NCI-H526 treated with DMSO at 0.1 percent for 48 hours (cell line): ENCODE data around the gene NR2F1-AS1.
"Not testable (repeated sequence)": the region's sequence is repeated elsewhere in the genome, so short reads cannot be mapped to it uniquely, and the experiment has no call there.

Source experiments
- DNase-seq: peaks from one replicate; lab custom pipeline; 2025; lab: John Stamatoyannopoulos, UW

The NR2F1-AS1 gene

GRCh38 chr5:93427316-93427715, 153.7 kb downstream of the NR2F1-AS1 start:
- DNase-seq, result no peak

GRCh38 chr5:93425096-93425495, 155.9 kb downstream of the NR2F1-AS1 start:
- no peak for DNase-seq

- no peak for DNase-seq
Observed at GRCh38 chr5:93423300-93423699, 157.7 kb downstream of the NR2F1-AS1 start.

DNA sequence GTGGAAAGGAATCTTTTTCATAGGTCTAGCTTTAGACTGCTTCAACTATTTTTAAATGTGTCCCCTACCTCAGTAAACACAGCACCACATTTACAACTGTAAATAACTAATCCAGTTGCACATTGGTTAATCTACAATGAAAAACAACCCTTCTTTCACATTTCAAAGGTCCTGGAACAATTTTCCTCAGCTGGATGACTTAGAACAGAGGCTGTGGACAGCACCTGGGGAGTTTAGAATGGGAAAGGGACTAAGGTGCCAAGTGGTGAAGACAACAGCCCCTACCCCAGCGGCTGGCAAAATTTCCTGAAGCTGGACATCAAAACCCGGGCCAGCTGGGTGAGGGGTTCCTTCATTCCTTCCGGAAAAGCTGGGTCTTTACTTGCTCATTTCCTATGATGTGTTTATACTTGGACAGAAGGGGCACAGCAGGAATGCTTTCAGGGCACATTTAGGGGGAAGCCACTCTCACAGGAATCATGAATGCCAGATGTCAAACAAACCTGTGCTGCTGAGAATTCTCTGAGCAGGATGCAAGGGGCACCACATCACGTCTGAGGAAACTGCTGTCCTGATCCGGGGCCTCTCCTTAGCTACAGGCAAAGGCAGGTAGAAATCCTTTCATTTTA, 158.3 kb downstream of the NR2F1-AS1 start:
- no peak for DNase-seq

GRCh38 chr5:93421987-93422401, 159.0 kb downstream of the NR2F1-AS1 start:
- DNase-seq, result no peak

GRCh38 chr5:93421468-93421867, 159.6 kb downstream of the NR2F1-AS1 start:
- DNase-seq, result no peak

DNA sequence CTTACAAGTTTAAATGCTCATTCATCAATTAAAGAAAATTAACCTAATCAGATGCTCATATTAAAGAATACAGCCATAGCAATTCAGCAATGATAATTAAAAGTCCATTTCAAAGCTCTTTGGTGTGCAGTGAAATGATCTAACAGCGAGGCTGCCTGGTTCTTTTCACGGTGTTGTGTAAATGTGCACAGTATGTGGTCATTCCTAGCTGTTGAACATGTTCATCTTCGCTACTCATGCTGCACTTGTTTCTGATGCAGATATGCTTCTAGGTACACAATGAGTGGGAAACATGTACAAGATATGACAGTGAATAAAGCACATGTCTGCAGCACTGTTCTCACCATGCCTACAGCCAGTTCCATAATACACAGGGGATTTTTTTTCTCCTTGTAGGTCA, 163.5 kb downstream of the NR2F1-AS1 start:
- DNase-seq, result no peak

DNA sequence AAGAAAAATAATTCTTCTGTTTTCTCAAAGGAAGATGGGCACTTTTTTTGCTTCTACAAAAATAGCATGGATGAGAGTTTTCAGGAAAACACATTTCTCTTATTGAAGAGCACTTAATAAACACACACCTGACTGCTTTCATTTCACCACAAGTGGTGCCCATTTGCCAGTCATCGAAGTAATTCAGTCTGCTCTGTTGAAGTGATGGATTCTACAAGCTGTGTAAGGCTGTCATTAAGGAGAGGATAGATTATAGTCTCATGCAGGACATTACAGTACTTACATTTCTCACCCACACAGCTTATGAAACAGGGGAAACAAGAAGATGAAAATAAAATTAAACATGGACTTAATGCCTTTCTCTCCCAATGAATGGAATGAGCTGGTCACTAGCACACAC, 165.2 kb downstream of the NR2F1-AS1 start:
- no peak for DNase-seq

DNA sequence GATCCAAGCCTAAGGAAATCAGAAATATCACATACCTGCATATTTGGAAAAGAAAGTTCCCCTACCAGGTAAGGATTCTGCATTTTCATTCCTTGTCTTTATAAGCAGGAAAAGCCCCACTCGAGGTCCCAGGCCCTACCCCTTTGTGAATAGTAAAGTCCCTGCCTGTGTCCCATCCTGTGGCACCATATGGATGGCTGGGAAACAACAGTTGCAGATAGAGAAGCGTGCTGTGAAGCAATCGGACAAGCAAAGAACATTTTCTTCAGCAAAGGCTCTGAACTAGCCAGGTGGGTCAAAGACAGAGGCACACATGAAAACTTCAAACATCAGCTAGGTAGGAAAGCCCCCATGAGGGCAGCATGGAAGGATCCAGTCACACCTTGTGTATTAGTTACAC, 169.3 kb downstream of the NR2F1-AS1 start:
- no peak for DNase-seq

- no peak for DNase-seq
Observed at GRCh38 chr5:93409691-93410090, 171.3 kb downstream of the NR2F1-AS1 start.

GRCh38 chr5:93407454-93407853, 173.6 kb downstream of the NR2F1-AS1 start:
- DNase-seq, result no peak

DNA sequence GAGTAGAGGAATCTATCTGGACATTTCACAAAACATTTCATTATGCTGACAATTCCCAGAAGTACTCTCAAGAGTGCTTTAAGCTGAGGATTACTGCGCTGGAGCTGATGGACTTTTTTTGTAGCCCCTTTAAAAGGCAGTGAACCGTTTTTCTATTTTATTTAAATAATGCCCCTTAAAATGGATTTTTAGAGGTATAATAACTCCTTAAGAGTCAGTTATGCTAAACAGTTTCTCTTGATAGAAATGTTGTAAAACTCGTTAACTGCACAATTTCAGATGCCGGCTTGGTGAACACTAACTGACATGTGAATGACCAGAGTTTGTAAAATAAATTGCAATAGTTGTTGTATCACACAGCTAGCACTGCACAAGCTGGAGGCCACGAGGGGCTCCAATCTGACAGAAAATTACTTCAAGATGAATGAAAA, 174.0 kb downstream of the NR2F1-AS1 start:
- no peak for DNase-seq

GRCh38 chr5:93404246-93404645, 176.8 kb downstream of the NR2F1-AS1 start:
- DNase-seq, result no peak

DNA sequence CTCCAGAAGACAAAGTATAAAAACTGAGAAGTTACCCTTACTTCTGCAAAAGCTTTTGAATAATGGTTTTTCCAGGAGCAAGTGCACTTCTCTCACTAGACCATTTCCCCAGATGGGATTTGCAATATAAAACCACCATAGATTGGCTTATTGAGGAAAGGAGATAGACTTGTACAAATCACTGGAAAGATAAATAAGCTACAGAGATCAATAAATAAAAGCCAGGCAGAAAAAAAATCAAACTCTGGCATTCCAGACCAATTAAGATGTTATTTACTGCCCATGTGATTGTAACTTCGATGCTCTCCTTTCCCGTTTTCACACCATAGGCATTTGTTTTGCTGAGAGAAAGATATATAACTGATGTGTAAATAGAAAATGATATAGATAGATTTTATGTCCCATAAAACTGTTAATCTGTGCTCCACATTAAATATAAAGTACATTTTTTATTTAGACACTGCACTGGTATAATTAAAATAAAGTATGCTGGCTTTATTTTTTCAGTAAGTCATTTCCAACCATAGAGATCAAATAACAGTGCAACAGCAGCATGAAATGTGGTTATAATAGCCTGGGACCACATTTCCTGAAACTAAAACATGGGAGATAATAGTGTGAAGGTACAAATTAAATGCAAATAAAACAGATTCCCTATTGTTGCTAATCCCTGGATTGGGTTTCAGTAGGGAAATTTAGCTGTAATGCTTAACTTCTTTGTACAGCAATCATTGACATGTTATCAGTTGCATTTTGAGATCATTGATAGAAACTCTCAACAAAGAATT, 177.7 kb downstream of the NR2F1-AS1 start:
- DNase-seq, result no peak

DNA sequence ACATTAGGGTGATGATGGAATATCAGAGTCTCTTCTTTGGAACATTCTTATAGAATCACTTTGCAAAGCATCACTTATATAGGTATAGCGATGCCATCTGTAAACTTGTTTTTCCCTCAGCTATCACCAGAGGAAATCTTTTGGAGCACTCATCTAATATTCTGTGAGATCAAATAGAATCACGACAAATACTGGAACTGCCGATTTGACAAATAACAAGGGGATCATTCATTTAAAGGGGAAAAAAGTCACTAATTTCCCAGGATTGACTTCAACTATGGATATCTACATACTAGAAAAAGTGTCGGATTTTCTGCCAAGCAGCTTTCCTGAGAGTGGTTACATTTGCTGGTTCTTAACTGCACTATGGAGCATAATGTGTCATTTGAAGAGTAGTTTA, 178.6 kb downstream of the NR2F1-AS1 start:
- no peak for DNase-seq

- DNase-seq, result no peak
Observed at GRCh38 chr5:93401634-93402213, 179.3 kb downstream of the NR2F1-AS1 start.

- DNase-seq, result no peak
Observed at GRCh38 chr5:93399675-93400074, 181.3 kb downstream of the NR2F1-AS1 start.

- no peak for DNase-seq
Observed at GRCh38 chr5:93395971-93396379, 185.0 kb downstream of the NR2F1-AS1 start.

DNA sequence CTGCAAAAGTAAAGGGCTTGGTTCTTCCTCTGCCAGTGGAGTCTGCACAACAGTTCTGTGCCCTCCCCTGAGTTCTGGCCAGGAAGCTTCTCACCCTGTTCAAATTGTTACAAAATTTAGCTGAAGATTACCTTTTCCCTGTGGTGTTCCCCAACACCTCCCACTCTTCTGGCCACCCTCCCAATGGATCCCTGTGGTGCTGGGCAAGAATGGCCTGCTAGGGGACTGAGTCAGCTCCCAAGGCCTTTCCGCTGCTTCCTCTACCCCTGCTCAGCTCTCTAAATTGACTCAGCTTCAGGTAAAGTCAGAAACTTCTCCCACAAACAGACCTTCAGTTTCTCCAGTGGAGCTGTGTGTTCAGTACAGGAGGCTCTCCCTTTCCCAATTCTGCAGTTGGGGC, 186.0 kb downstream of the NR2F1-AS1 start:
- no peak for DNase-seq

DNA sequence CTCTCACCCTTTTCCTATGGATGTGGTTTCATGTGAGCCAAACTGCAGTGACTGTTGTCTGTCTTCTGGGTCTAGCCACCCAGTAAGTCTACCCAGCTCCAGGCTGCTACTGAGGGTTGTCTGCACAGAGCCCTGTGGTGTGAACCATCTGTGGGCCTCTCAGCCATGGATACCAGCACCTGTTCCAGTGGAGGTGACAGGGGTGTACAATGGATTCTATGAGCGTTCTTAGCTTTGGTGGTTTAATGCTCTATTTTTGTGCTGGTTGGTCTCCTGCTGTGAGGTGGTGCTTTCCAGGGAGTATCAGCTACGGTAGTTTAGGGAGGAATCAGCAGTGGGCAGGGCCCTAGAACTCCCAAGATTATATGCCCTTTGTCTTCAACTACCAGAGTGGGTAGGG, 186.7 kb downstream of the NR2F1-AS1 start:
- no peak for DNase-seq

DNA sequence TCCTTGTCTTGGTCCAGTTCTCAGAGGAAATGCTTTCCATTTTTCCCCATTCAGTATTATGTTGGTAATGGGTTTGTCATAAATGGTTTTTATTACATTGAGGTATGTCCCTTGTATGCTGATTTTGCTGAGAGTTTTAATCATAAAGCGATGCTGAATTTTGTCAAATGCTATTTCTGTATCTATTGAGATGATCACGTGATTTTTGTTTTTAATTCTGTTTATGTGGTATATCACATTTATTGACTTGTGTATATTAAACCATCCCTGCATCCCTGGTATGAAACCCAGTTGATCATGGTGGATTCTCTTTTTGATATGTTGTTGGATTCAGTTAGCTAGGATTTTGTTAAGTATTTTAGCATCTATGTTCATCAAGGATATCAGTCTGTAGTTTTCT, 189.8 kb downstream of the NR2F1-AS1 start:
- DNase-seq, result not testable (repeated sequence)

GRCh38 chr5:93385655-93386054, 195.4 kb downstream of the NR2F1-AS1 start:
- DNase-seq, result no peak

DNA sequence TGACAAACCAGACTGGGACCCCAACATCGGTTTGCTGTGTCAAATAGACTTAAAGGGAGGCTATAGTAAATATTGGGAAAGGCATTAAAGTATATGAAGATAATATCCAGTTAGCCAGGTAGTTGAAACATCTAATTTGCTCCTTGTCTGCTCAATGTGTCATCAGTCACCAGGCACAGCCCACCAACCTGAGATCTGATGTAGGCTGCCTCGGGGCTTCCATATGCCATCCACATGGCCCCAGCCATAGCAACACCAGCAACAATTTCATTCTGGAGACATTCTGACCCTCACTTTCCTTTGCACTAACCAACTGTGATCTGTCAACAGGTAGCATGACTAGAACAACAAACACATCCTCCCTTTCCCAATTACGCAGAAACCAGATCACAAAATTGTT, 196.0 kb downstream of the NR2F1-AS1 start:
- no peak for DNase-seq
